Cardiac fibroblast (primary cell): ENCODE data around the gene AGO3.

Experiments used
- DNase-seq, 2 donors: peaks; one replicate each; pipeline versions ENCODE4 v3.0.0 to v3.0.0-alpha.2; 2010; ENCODE audit warnings: low read depth in 2 of 2
- H3K4me3 ChIP-seq, 2 donors: replicated peaks in 1 of 2; 1 replicate in 1 of 2; 2 replicates in 1 of 2; pipeline ENCODE4 v1.5.1; 2011; ENCODE audit warnings: low read depth in 2 of 2, low read length in 2 of 2, mild to moderate bottlenecking in 2 of 2, moderate library complexity in 1 of 2
- TF ChIP-seq, protein P1 (sequence below): IDR thresholded peaks from one replicate; pipeline ENCODE4 v1.5.1; 2011; ENCODE audit warnings: low read depth, mild to moderate bottlenecking, low read length, inconsistent platforms

AGO3 gene

GRCh38 chr1:35932941-35933340 lies 2.0 kb downstream of the AGO3 start:
- DNase-seq = no peak
- no peak overlapping the region for H3K4me3 ChIP-seq
- TF ChIP-seq, protein P1, sequence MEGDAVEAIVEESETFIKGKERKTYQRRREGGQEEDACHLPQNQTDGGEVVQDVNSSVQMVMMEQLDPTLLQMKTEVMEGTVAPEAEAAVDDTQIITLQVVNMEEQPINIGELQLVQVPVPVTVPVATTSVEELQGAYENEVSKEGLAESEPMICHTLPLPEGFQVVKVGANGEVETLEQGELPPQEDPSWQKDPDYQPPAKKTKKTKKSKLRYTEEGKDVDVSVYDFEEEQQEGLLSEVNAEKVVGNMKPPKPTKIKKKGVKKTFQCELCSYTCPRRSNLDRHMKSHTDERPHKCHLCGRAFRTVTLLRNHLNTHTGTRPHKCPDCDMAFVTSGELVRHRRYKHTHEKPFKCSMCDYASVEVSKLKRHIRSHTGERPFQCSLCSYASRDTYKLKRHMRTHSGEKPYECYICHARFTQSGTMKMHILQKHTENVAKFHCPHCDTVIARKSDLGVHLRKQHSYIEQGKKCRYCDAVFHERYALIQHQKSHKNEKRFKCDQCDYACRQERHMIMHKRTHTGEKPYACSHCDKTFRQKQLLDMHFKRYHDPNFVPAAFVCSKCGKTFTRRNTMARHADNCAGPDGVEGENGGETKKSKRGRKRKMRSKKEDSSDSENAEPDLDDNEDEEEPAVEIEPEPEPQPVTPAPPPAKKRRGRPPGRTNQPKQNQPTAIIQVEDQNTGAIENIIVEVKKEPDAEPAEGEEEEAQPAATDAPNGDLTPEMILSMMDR = no peak

- peak; percentile 18 to 80 for DNase-seq
- TF ChIP-seq, protein P1 = no peak
- H3K4me3 ChIP-seq = no peak overlapping the region
Measured at GRCh38 chr1:35935442-35936388, 4.8 kb downstream of the AGO3 start.

DNA sequence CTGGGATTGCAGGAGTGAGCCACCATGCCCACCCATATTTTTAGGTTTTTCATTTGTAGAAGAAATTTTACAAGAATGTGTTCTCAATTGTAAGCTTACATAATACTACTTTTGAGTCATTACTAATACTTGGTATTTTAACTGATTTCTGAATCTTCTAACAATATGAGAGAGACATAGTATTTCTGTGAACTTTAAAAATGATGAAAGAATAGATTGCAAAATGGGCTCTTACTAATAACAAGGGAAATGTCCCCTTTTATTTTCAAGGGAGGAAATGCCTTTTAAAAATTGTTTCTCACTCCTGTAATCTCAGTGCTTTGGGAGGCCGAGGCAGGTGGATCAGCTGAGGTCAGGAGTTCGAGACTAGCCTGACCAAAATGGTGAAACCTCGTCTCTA lies 5.9 kb downstream of the AGO3 start:
- DNase-seq = peak in 1 of 2 donors; percentile 67

DNA sequence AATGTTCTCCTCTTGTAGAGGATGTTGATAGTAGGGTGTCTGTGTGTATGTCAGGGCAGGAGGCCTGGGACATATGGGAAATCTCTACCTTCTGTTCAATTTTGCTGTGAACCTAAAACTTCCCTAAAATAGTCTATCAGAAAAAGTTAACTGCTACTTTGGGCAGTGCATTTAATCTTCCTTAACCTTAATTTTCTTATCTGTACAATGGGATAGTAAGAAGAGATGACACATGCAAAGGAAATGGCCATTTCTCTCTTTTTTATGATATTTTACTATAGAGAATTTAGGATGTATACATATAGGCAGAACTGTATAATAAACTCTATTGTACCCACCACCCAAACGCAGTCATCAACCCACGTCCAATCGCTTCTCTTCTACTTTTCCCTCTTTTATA lies 8.6 kb downstream of the AGO3 start:
- no peak overlapping the region for H3K4me3 ChIP-seq
- TF ChIP-seq, protein P1 = no peak
- no peak for DNase-seq

More for the DNA sequence above, 5.9 kb downstream of the AGO3 start:
- TF ChIP-seq, protein P1 = no peak
- H3K4me3 ChIP-seq = no peak overlapping the region

- DNase-seq = no peak
- TF ChIP-seq, protein P1 = no peak
- H3K4me3 ChIP-seq = no peak overlapping the region
Measured at GRCh38 chr1:35945327-35945726, 14.4 kb downstream of the AGO3 start.

- no peak overlapping the region for H3K4me3 ChIP-seq
- DNase-seq = no peak
- TF ChIP-seq, protein P1 = no peak
Measured at GRCh38 chr1:35947547-35947946, 16.6 kb downstream of the AGO3 start.
